Activated CD4-positive, alpha-beta memory T cell treated with anti-CD3 and anti-CD28 coated beads, Interleukin-2, amount 10 ng/mL, durations not matched to agents 7 days and 5 days (primary cell): ENCODE results near the gene TRABD2B. TPM values are rescaled to one million over a fixed set of nuclear protein-coding genes. Genes with fewer than 3 reads are reported as not detected.

Source experiments
- CTCF ChIA-PET: fragments of 350-600 bp; sonication (Branson Sonifier 250); formaldehyde crosslinking; loops from one replicate; lab custom pipeline; 2021; ENCODE audit warnings: antibody characterized with exemption, inconsistent platforms; lab: Charles Lee
- POLR2A ChIA-PET: fragments of 350-600 bp; sonication (Branson Sonifier 250); formaldehyde crosslinking; loops from one replicate; lab custom pipeline; 2021; ENCODE audit warnings: antibody characterized with exemption; lab: Charles Lee
- DNase-seq: peaks from one replicate; pipeline ENCODE4 v3.0.0-alpha.2; 2020
- H3K27ac Mint-ChIP-seq: one replicate; pipeline ENCODE4 v1.8.0; 2021; ENCODE audit warnings: mild to moderate bottlenecking, mixed read lengths
- H3K27me3 Mint-ChIP-seq: one replicate; pipeline ENCODE4 v1.8.0; 2021; ENCODE audit warnings: mixed read lengths
- H3K36me3 Mint-ChIP-seq: one replicate; pipeline ENCODE4 v1.8.0; 2021; ENCODE audit warnings: low read depth, mixed read lengths
- H3K4me1 Mint-ChIP-seq: one replicate; pipeline ENCODE4 v1.8.0; 2021; ENCODE audit warnings: mixed read lengths
- H3K4me3 Mint-ChIP-seq: one replicate; pipeline ENCODE4 v1.8.0; 2021; ENCODE audit warnings: mild to moderate bottlenecking, mixed read lengths
- H3K9me3 Mint-ChIP-seq: one replicate; pipeline ENCODE4 v1.8.0; 2021; ENCODE audit warnings: mixed read lengths
- total RNA-seq, 2 experiments: library from RNA; stranded (reverse); gene quantifications; one replicate each; pipeline ENCODE4 v1.2.3, GENCODE V29; 2021

Gene TRABD2B
- total RNA-seq, 2 experiments from 2014 or later = not detected

- H3K4me3 Mint-ChIP-seq = no peak overlapping the region
- no peaks in the 10 kb centered on the region for H3K9me3 Mint-ChIP-seq
- ChIA-PET POLR2A (interaction anchor here (1.8 kb wide), 1 partner anchor 11 kb away, joined by 5 read pairs; no protein-coding TSS in a partner anchor), CTCF (no interaction called here)
- DNase-seq = no peak
- no peaks in the 10 kb centered on the region for H3K36me3 Mint-ChIP-seq
- no peaks in the 10 kb centered on the region for H3K4me1 Mint-ChIP-seq
- H3K27me3 Mint-ChIP-seq = no peaks in the 10 kb centered on the region
- no peak overlapping the region for H3K27ac Mint-ChIP-seq
Measured at GRCh38 chr1:47765236-47765635, 231.9 kb downstream of the TRABD2B start.

- CTCF ChIA-PET = no interaction called here
- Mint-ChIP-seq H3K27ac (no peak overlapping the region), H3K27me3 (peaks cover 4% of the 10 kb centered on the region), H3K9me3 (no peaks in the 10 kb centered on the region), H3K4me3 (no peak overlapping the region), H3K4me1 (no peaks in the 10 kb centered on the region), H3K36me3 (no peaks in the 10 kb centered on the region)
- POLR2A ChIA-PET = interaction anchor here (1.8 kb wide), 1 partner anchor 11 kb away, joined by 5 read pairs; no protein-coding TSS in a partner anchor
- DNase-seq = no peak
Measured at GRCh38 chr1:47764461-47765046, 232.6 kb downstream of the TRABD2B start.

- no peaks in the 10 kb centered on the region for H3K4me1 Mint-ChIP-seq
- H3K27ac Mint-ChIP-seq = no peak overlapping the region
- no peak for DNase-seq
- CTCF ChIA-PET = interaction anchor here (0.8 kb wide), 1 partner anchor 10 kb away, joined by 3 read pairs; no protein-coding TSS in a partner anchor
- peaks cover 6% of the 10 kb centered on the region for H3K27me3 Mint-ChIP-seq
- POLR2A ChIA-PET = no interaction called here
- no peaks in the 10 kb centered on the region for H3K9me3 Mint-ChIP-seq
- no peak overlapping the region for H3K4me3 Mint-ChIP-seq
- H3K36me3 Mint-ChIP-seq = no peaks in the 10 kb centered on the region
Measured at GRCh38 chr1:47763591-47764171, 233.5 kb downstream of the TRABD2B start.

- Mint-ChIP-seq H3K27me3 (peaks cover 6% of the 10 kb centered on the region), H3K4me1 (no peaks in the 10 kb centered on the region), H3K9me3 (no peaks in the 10 kb centered on the region), H3K27ac (no peak overlapping the region), H3K4me3 (no peak overlapping the region), H3K36me3 (no peaks in the 10 kb centered on the region)
- POLR2A ChIA-PET = no interaction called here
- DNase-seq = no peak
- CTCF ChIA-PET = no interaction called here
Measured at GRCh38 chr1:47761974-47762373, 235.2 kb downstream of the TRABD2B start.

- Mint-ChIP-seq H3K9me3 (no peaks in the 10 kb centered on the region), H3K27me3 (peaks cover 6% of the 10 kb centered on the region), H3K4me1 (no peaks in the 10 kb centered on the region), H3K36me3 (no peaks in the 10 kb centered on the region), H3K4me3 (no peak overlapping the region), H3K27ac (no peak overlapping the region)
- ChIA-PET POLR2A (no interaction called here), CTCF (no interaction called here)
- no peak for DNase-seq
Measured at GRCh38 chr1:47761201-47761930, 235.8 kb downstream of the TRABD2B start.

GRCh38 chr1:47759936-47760629, 237.1 kb downstream of the TRABD2B start:
- Mint-ChIP-seq H3K36me3 (no peaks in the 10 kb centered on the region), H3K4me1 (no peaks in the 10 kb centered on the region), H3K9me3 (no peaks in the 10 kb centered on the region), H3K27me3 (peaks cover 6% of the 10 kb centered on the region), H3K4me3 (no peak overlapping the region), H3K27ac (no peak overlapping the region)
- DNase-seq = no peak
- ChIA-PET POLR2A (no interaction called here), CTCF (no interaction called here)

GRCh38 chr1:47759251-47759935, 237.8 kb downstream of the TRABD2B start:
- no peaks in the 10 kb centered on the region for H3K4me1 Mint-ChIP-seq
- ChIA-PET CTCF (no interaction called here), POLR2A (no interaction called here)
- no peak overlapping the region for H3K4me3 Mint-ChIP-seq
- no peaks in the 10 kb centered on the region for H3K36me3 Mint-ChIP-seq
- H3K27me3 Mint-ChIP-seq = peaks cover 6% of the 10 kb centered on the region
- no peak overlapping the region for H3K27ac Mint-ChIP-seq
- DNase-seq = no peak
- no peaks in the 10 kb centered on the region for H3K9me3 Mint-ChIP-seq

GRCh38 chr1:47758341-47759250, 238.6 kb downstream of the TRABD2B start:
- Mint-ChIP-seq H3K9me3 (no peaks in the 10 kb centered on the region), H3K4me3 (no peak overlapping the region), H3K27me3 (peaks cover 6% of the 10 kb centered on the region), H3K36me3 (no peaks in the 10 kb centered on the region), H3K27ac (no peak overlapping the region), H3K4me1 (no peaks in the 10 kb centered on the region)
- CTCF ChIA-PET = no interaction called here
- DNase-seq = no peak
- POLR2A ChIA-PET = no interaction called here

- ChIA-PET CTCF (interaction anchor here (1.3 kb wide), 1 partner anchor 39 kb away, joined by 3 read pairs; no protein-coding TSS in a partner anchor), POLR2A (no interaction called here)
- Mint-ChIP-seq H3K27ac (no peak overlapping the region), H3K36me3 (no peaks in the 10 kb centered on the region), H3K27me3 (peaks cover 6% of the 10 kb centered on the region), H3K9me3 (no peaks in the 10 kb centered on the region), H3K4me1 (no peaks in the 10 kb centered on the region), H3K4me3 (no peak overlapping the region)
- no peak for DNase-seq
Measured at GRCh38 chr1:47757226-47757975, 239.8 kb downstream of the TRABD2B start.

GRCh38 chr1:47756411-47756810, 240.8 kb downstream of the TRABD2B start:
- peaks cover 6% of the 10 kb centered on the region for H3K27me3 Mint-ChIP-seq
- H3K4me3 Mint-ChIP-seq = no peak overlapping the region
- ChIA-PET CTCF (interaction anchor here (1.3 to 2.0 kb wide), 4 partner anchors 30 to 577 kb away, joined by 3 to 5 read pairs (median 4); no protein-coding TSS in a partner anchor), POLR2A (no interaction called here)
- DNase-seq = no peak
- H3K36me3 Mint-ChIP-seq = no peaks in the 10 kb centered on the region
- no peaks in the 10 kb centered on the region for H3K9me3 Mint-ChIP-seq
- H3K27ac Mint-ChIP-seq = no peak overlapping the region
- no peaks in the 10 kb centered on the region for H3K4me1 Mint-ChIP-seq

GRCh38 chr1:47756006-47756405, 241.2 kb downstream of the TRABD2B start:
- Mint-ChIP-seq H3K9me3 (no peaks in the 10 kb centered on the region), H3K27me3 (peaks cover 6% of the 10 kb centered on the region), H3K4me1 (no peaks in the 10 kb centered on the region), H3K27ac (no peak overlapping the region), H3K36me3 (no peaks in the 10 kb centered on the region), H3K4me3 (no peak overlapping the region)
- ChIA-PET POLR2A (no interaction called here), CTCF (interaction anchor here (1.3 to 2.0 kb wide), 5 partner anchors 12 to 577 kb away, joined by 3 to 5 read pairs (median 5); no protein-coding TSS in a partner anchor)
- DNase-seq = no peak
